Skin of body (tissue), 2 donors: ENCODE results near the gene WDFY2. TPM values are rescaled to one million over a fixed set of nuclear protein-coding genes. Genes with fewer than 3 reads are reported as not detected.
A peak's percentile ranks its signal among the peaks of the same experiment; 100 is the strongest.

Source experiments
- DNase-seq: peaks from one replicate; lab custom pipeline; 2025; lab: John Stamatoyannopoulos, UW
- total RNA-seq: library from RNA; depleted of rRNA; stranded (reverse); fragments of >200 nt; gene quantifications from one replicate; pipeline ENCODE4 v1.2.3, GENCODE V29; 2014

WDFY2 gene
- total RNA-seq, 1 donor from 2014 or later = 28.9 TPM

DNA sequence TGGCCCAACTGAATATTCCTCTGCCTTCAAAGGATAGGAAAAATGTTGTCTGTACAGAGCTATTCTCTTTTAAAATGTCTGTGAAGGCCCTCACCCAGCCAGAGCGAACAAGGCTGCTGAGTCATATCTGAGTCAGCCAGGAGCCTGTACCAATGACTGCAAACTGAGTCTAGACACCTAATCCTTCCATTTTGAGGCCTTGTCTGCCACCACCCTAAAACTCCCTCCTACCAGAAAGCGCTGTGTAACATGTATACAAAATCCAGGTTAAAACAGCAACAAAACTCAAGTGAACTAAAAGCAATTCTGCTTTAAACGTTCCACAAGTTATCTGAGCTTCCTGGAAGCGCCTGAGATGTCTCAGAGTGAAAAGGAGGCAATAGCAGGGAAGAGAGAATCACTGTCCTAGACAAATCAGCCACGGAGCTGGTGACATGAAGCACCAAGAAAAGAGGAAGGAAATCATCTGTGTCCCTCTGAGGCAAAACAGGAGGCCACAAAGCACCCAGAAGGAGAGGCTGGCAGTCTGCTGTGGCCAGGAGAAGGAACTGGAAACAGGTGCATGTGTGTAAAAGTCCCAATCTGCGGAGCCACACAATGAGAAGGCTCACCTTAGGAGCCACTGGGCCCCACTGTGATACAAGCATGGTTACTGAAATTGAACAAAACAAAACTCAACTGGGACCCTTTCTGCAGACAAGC lies 209.5 kb downstream of the WDFY2 start:
- no peak for DNase-seq

DNA sequence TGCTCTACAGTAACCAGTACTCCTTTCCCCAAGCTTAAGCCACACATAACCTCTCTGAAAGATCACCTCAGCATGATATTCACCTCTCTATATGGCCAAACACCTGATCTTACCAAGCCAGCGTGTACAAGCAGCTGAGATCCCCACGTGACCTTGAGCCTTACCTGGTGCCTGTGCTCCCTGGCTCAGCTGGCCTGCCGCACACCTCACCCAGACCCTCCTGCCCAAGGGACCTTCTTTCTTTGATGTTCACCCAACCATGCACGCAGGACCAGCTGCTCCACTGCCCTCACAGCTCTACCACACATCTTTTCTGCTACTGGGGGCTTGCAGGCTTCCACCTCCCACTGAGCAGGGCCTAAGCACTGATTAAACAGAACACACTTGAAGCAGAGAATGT lies 210.7 kb downstream of the WDFY2 start:
- DNase-seq = no peak

DNA sequence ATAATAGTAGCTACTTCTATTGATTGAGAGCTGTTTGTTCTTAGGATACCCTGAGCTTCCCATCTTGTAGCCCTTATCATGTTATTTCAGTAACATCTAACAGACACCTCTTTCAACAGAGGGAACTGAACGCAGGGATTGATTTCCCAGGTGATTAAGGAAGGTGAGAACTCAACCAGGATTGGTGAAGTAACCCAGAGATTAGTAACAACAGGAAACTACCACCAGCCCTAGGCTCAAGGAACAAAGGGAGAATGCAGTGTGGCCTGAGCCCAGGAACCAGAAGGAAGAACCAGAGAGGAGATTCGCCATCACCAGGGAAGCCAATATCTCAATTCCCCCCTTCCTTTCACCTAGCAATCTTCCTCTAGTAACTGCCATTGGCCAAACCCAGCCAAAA lies 211.2 kb downstream of the WDFY2 start:
- no peak for DNase-seq

DNA sequence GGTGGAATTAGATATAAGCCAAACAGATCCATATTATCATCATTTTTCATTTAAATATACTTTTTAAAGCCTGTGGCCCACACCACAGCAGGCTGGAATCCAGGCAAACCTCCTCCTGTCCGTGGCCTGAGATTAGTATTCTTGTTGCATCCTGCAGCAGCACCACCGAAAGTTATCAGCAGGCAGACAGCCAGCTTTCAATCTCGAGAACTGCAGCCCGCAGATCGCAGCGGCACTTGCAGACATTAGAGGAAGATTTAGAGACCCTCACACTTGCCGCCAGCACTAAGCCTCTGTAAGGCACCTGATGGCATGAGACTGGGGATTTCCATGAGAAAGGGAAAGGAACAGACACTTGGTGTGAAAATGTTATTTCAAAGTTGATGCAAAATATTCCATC lies 212.3 kb downstream of the WDFY2 start:
- DNase-seq = no peak

DNA sequence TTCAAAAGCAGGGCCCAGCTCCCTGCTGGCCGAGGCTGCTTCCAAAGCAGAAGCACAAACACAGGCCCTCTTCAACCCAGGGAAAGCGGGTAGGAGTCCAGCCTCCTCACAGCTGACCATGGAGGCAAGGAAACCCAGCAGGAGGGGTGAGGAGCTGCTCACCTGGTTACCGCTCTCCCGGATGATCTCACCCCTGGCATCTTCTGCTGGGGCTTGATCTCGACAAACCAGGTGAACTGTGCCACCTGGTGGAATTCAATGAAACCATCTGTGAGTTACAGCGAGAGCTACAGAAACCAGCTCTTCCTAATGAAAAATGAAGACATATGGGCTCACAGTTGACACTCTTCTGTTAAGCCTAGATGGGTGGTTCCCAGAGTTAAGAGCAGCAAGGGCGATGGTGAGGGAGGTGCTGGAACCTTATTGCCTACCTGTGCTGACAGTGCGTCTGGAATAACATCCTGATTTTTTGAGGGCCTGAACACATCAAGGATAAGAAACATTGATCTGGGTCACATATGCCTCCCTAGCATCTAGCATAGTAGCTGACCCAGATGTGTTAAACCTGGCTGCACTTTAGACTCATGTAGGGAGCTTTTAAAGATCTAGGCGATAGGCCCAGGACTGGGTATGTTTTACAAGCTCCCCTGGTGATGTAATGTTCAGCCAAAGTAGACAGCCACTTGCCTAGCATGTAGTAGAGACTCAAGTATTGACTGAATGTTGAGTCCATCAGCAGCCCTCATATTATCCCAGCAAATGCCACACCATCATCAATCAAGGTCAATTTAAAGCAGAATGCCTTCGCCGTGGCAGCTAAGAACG lies 213.6 kb downstream of the WDFY2 start:
- no peak for DNase-seq

DNA sequence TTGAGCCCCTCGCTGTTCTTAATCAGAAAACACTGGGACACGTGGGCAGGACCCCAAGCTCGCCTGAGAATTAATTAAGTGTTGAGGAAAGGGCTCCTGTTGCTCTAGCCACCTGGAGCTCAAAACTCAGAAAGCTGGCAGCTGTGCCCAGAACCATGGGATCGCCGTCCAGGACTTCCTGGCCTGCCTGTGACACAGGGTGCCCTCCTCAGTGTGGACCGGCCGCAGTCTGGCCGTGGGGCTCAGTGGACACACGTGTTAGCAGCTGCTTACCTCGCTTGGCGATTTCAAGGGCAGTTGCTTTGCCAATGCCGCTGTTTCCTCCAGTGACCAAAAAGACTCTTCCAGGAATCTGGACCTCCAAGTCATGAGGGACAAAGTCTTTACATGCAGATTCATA lies 215.0 kb downstream of the WDFY2 start:
- no peak for DNase-seq

DNA sequence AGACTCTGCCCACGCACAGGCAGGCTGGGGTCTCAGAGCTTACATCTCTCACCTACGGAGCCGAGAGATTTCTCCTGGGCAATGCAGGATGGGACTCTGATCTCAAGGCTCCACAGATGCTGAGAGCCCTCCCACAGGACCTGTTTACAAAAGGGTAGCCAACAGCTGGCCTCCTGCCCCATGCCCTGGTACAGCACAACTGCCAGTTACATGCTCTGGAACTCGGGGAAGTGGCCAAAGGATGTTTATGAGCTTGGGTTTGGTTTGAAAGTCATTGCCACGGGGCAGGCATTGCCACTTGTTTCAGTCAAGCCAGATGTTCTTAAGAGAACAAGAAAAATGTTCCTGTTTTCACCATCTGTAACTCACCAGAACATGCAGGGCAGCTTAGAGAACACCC lies 216.2 kb downstream of the WDFY2 start:
- no peak for DNase-seq

DNA sequence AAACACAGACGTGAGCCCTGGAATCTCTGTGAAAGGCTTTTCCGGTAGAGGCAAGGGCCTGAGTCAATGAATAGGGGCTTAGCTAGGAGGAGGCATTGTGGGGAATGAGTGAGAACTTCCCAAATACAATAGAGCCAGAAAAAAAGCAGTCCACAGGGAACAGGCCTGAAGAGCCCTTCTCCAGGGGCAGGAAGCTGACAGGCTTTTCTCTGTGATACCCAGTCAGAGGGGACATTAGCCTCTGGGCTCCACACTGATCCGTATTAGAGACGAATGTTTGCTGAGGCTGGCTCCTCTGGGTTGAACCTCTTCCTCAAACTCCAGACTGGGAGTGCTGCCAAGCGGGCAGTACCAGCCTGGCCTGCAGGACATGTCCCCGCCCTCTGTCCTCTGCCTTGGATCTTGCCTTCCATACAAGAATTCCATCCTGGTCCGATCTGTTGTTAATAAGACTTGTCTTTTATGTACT lies 217.4 kb downstream of the WDFY2 start:
- no peak for DNase-seq

DNA sequence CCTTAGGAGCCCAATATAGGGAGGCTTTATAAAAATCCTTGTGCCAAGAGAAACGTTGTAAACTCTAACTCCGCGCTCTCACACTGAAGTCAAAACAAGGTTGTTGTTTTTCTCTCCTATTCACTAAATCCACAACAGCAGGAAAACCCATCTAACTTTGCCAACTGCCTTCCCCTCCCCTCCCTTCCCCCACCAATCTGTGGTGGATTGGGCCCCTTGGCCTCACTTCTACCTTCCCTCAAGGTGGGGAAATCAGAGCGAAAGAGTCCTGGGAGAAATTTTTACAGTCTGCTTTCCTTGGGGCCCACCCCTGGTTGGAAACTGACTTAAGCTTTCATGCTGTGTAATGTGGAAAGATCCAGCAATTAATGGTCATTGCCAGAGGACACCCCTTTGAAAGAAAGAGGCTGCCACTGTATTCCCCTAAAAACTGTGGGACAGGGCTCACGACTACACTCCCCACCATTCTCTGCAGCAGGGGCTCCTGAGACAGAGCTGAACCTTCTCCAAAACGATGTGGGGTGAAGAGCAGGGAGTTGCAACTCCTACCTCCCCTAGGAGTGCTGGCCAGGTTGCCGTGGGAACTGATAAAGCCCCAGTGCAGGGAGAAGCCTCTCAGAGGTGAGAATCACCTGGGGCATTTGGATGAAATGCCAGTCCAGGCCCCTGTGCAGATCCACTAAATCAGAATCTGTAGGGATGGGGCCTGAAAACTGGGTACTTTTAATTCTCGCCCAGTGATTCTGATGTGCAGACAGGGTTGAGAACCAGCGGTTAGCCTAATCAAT lies 218.6 kb downstream of the WDFY2 start:
- peak; percentile 14 for DNase-seq

DNA sequence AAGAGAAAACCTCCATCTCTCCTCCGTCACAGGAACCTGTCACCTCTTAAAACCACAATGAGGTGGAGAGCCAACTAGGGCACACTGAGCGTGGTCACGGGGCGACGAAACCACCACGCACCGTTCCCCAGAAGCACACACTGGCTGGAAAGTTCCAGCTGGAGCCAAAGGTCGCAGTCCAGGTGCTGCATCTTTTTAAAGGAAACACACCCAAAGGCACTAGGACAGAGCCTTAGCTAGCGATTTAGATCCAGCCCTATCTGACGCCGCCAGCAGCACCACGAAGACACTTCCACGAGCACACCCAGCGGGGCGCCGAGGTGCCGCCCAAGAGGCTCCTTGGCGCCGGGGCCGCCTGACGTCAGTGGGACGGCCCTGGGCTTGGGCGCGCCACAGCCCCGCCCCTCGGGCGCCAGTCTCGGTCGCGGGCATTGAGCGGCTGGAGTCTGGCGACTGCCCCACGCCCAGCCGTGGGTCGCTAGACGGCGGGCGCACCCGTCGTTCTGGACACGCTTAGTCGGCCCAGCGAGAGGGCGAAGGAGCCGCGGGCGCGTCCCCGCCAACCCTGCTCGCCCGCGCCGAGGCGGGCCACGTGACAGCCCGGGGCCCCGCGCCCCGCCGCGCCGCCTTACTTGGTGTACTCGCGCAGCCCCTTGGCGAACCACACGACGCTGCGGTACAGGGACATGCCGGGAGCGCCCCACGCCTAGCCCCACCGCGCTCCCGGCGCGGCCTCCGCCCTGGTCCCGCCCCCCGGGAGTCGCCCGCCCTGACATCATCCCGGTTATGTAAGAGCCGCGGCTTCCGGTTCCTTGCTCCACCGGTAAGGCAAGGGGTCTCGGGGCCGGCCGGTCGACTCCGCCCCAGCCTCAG lies 219.4 kb downstream of the WDFY2 start, which contains the start of gene DHRS12:
TSS of gene DHRS12 (minus strand) at position 742 of the 873 bp plus-strand sequence. CDS start 4,504 bp downstream, outside the sequence.
- DNase-seq = peak; percentile 82

DNA sequence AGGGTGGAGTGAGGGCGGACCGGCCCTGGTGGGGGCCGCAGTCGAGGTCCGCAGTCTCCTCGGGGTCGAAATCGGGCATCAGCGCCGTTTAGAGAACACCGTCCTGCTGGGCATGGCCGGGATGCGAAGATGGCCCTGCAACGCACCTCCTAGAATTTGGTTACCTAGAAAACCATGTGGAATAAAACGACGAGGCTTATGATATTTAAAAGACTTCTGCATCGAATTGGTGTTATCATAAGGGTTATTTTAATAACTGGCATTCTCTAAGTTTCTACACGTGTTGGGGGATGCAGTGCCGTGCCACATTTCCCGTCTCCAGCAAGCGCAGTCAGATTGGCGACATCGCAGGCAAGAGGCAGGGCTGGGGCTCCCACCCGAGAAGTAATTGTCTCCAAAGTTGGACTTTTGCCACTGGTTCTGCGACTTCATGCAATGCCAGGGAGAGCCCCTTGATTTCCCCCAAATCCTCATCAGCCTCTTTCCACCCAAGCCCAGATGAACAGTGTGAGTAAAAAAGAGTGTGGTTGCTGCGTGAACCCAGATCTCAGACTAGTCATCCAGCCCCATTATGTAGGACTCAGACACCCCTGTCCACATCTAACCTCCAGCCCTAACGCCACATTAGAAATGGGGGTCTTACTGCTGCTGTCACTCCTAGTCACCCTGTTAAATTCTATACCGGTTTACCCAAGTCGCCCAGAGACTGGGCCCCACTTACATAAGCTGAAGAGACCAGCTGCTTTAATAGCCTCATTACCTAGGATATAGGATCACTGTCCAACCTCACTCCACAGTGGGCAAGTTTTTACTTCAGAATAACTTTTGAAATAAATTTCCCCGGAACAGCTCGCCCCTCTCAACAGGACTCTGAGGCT lies 220.3 kb downstream of the WDFY2 start:
- peak; percentile 50 for DNase-seq

DNA sequence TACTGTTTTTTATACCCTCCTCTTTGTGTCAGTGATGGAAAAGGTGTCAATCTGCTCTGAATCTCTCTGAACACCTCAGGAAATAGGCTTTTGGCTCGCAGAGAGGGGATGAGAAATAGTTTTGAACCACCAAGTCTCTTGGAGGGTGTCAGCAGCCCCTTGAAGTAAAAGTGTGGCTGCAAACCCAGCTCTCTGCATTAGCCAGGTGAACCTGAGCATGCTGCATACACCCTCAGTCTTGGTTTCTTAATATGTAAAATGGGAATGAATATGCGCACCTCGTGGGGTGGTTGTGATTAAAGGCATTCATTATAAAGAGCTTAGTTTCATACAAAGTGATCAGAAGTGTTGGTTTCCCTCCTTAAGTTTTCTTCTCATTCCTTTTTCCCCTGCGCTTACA lies 221.1 kb downstream of the WDFY2 start:
- DNase-seq = no peak

DNA sequence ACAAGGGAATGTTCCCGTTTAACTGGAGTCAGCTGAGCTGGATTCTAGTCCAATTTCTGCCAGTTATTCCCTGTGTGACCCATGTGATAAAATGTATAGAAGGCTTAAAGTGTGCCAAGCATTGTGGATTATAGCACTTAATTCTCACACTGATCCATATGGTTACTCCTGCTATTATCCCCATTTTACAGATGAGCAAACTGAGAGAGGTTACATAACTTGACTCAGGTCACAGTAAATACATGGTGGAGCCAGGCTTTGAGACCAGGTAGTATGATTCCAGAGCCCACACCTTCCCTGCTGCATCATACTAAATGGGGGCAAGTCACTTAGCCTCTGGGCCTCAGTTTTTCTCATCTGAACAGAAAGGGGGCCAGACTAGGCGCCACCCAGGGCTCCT lies 221.7 kb downstream of the WDFY2 start:
- no peak for DNase-seq

DNA sequence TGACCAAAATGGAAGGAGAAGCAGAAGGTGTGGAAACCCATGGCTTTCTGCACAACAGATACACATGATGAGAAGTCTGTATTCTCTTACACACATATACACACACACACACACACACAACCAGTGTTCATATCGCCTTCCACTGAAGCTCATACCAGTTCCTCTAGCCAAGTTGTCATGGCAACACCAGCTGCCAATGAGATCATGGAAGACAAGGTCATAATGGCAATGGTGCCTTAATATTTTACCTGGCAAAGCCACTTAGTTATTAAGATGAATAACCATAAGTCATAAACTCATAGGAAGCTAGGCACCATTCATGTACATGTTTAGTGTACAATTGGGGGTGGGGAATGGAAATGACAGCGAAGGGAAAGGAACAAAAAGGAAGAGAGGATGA lies 222.3 kb downstream of the WDFY2 start:
- DNase-seq = no peak

DNA sequence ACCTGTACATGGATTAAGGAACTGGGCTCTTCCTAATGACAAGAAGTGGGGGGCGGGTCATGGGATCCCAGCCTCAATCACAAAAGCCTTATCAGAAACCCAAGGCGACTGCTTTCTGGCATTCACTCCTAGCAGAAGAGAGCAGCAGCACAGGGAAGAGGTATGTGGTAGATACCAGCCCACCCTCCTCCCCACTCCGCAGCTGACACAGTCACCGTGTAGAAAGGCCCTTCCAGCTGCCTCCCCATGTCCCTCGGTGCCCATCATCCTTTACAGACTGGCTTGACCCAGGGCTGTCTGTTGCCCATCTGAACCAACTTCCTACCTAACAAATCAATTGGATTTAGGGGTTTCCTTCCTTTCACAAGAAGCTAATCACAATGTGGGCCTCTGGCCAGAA lies 222.8 kb downstream of the WDFY2 start:
- DNase-seq = no peak

DNA sequence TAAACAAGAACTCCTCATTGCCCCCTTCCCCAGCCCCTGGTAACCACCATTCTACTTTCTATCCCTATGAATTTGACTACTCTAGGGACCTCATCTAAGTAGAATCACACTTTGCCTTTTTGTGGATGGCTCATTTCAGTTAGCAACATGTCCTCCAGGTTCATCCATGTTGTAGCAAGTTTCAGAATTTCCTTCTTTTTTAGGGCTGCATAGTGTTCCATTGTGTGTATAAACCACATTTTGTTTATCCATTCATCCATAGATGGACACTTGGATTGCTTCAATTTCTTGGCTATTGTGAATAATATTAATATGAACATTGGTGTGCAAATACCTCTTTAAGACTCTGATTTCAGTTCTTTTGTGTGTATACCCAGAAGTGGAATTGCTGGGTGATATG lies 224.5 kb downstream of the WDFY2 start:
- DNase-seq = no peak

DNA sequence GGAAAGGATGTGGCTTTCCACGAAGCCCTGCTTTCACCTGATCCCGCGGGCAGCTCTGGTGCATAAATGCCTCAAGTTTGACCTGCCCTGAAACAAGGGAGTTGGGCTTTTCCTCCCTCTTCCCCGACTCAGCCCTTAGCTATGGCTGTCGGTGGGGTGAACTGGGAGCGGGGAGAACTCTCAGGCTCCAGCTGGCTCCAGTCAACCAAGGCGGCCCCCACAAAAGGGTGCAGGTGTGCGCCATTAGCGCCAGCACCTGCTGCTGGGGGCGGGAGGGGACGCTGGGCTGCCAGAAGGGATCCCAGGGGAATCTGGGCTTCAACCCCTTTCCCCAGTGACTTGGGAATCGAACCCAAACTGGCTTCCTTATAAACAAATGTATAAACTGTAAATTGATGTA lies 226.8 kb downstream of the WDFY2 start:
- DNase-seq = no peak

DNA sequence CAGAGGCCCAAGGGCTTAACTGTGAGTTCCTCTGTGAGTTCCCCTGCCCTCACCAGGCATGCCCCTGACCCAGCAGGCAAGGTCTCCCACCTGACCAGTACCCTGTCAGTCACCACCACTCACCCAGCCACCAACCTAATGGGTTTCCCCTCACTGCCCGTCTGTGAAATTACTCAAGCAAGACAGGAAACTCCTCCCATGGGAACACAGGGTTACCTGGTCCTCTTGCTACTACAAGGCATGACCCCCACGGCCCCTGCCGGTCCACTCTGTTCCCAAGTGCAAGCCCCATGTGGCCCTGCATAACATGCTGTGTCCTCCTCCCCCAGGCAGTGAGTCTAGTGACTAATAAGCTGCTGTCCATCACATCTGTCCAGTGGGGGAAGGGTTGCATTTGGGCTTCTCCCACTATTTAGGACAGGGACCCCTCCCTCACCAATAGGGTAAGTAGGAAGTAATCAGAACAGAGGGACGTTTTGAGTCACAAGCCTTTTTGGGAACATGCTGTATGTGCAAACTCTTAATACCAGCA lies 227.7 kb downstream of the WDFY2 start:
- DNase-seq = no peak

DNA sequence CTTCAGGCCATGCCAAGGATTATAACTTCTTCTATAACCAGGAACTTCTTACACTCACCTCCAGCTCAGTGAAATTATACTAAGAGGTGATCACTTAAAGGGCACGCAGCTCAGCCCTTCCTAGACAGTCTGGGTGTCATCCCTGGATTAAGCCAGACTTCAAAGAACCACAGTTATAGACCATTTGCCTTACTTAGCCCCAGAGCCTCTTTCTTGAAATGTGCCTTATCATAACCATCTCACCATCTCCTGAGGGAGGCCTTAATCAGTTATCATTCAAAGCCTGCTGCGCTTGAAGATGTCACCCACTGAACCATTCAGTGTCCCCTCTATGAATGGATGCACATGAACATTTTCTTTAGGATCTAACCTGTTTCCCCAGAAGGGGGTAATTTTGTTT lies 229.8 kb downstream of the WDFY2 start:
- DNase-seq = no peak
